Left cardiac atrium (tissue), 4 donors: ENCODE measurements around the gene DYNLT3. TPM values are rescaled to one million over a fixed set of nuclear protein-coding genes. Genes with fewer than 3 reads are reported as not detected.

ENCODE experiments used
- ATAC-seq, 2 donors: fragments of 200-7000 bp; cut with Tn5 transposase; one replicate each; pipeline ENCODE4 v1.9.1; 2020; ENCODE audit warnings: mild to moderate bottlenecking in 2 of 2, moderate library complexity in 2 of 2
- DNase-seq: peaks from one replicate; pipeline ENCODE4 v3.0.0-alpha.2; 2020
- intact Hi-C, 2 donors: fragments of 100-400 bp; cut with DNase I; formaldehyde crosslinking; loops; one replicate each; pipeline versions ENCODE4 v1.14.1 to v1.15.1; 2022 to 2023
- total RNA-seq, 2 donors: library from RNA; stranded (reverse); fragmentation: NEBNext Ultra II Directional; extraction: Animal tissue kit (Norgen Biotek cat#: 25700); gene quantifications; one replicate each; pipeline ENCODE4 v1.2.1, GENCODE V29; 2021
- donor health status: DM: no; HTN: yes; CAD: no.
- donor health status: DM: no; HTN: yes; CAD: no; lungs with severe emphysema.
- donor health status: DM: yes; HTN: yes; CAD: no.
- donor health status: Dilated cardiomyopathy.

The DYNLT3 gene
- total RNA-seq, 2 donors from 2014 or later: 17.6 to 29.1 TPM

GRCh38 chrX:37800717-37801116 is 46.7 kb downstream of the DYNLT3 start:
- DNase-seq (no peak), ATAC-seq (no peak)
- intact Hi-C loops: no loop called here

DNA sequence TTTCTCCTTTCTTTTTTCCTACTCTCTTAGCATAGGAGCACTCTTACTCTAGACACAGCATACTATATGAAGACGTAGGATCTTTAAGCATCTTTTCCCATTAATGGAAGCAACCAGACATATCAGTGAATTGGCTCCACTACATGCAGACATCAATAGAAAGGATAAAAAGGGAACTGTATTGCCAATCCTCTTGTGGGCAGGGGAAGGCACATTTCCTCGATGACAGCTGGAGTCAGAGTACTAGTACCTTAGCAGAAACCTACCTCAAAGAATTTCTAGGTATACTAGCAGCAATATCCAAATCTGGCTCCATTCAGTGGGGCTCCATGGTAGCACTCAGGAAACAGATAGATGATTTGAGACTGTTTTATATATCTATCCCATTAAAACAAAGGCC is 47.4 kb downstream of the DYNLT3 start:
- ATAC-seq: no peak

DNA sequence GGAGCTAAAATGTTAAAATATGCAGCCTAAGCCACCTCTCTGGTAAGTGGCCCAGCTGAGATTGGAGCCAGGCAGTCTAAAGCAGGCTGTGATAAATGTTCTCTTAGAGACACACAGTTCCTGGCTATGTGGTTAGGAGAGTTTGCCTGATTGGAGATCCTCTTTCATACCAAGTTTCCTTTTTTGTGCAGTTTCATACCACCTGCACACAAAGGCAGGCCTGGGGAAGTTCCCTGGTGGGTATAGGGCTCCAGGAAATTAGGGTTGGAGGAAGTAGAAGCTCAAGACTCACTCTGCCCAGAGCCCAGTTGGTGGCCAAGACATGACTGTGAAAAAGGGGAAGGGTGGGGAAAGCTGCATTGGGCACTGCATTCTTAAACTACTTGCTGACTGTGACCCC is 50.6 kb downstream of the DYNLT3 start:
- intact Hi-C loops: no loop called here
- DNase-seq (peak; percentile 22), ATAC-seq (peak; percentile 38 to 75)

More for the DNA sequence above, 47.4 kb downstream of the DYNLT3 start:
- intact Hi-C loops: no loop called here
- DNase-seq: no peak

DNA sequence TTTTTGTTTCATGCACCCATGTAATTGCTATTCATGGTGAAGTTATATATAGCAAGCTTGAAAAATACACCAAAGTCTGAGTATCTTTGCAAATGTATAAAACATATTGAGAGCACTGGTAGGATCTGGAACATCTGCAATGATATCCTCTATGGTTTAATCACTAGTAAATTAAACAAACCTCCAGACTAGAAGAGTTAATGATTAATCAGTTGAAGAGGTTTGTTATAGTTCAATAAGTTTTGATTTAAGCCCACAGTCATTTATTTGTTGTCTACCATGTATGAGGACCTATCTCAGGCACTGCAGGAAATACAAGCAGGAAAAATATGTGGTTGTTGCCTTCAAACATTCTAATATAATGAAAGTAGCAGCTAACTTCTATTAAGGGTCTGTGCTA is 51.1 kb downstream of the DYNLT3 start:
- intact Hi-C loops: no loop called here
- DNase-seq: no peak
- no peak for ATAC-seq

Other genes with a start within 250 kb of the DYNLT3 start
- gene XK, start 161.8 kb downstream of the DYNLT3 start, total RNA-seq: 1 to 10 TPM; 4.4 to 6.0 TPM
- 10 to 100 TPM; 30.0 to 75.1 TPM for gene CYBB, start 67.5 kb downstream of the DYNLT3 start, total RNA-seq
- under 1 TPM in 1 of 2 donors, not detected in 1; 0.39 TPM for gene SYTL5, start 159.0 kb upstream of the DYNLT3 start, total RNA-seq